Ishikawa (cell line): ENCODE measurements around the gene RXFP3.

Source experiments
- CEBPB ChIP-seq: IDR thresholded peaks from 2 replicates; pipeline ENCODE4 v1.6.1; 2012
- RAD21 ChIP-seq: IDR thresholded peaks from 2 replicates; pipeline ENCODE4 v1.6.1; 2012; ENCODE audit warnings: low read depth
- TF ChIP-seq, protein P1 (sequence below): IDR thresholded peaks from 2 replicates; pipeline ENCODE4 v1.6.1; 2012; ENCODE audit warnings: low read depth, mild to moderate bottlenecking

GRCh38 chr5:33944543-33945132, 8.5 kb downstream of the RXFP3 start:
- TF ChIP-seq CEBPB (no peak), RAD21 (no peak)
- TF ChIP-seq, protein P1, sequence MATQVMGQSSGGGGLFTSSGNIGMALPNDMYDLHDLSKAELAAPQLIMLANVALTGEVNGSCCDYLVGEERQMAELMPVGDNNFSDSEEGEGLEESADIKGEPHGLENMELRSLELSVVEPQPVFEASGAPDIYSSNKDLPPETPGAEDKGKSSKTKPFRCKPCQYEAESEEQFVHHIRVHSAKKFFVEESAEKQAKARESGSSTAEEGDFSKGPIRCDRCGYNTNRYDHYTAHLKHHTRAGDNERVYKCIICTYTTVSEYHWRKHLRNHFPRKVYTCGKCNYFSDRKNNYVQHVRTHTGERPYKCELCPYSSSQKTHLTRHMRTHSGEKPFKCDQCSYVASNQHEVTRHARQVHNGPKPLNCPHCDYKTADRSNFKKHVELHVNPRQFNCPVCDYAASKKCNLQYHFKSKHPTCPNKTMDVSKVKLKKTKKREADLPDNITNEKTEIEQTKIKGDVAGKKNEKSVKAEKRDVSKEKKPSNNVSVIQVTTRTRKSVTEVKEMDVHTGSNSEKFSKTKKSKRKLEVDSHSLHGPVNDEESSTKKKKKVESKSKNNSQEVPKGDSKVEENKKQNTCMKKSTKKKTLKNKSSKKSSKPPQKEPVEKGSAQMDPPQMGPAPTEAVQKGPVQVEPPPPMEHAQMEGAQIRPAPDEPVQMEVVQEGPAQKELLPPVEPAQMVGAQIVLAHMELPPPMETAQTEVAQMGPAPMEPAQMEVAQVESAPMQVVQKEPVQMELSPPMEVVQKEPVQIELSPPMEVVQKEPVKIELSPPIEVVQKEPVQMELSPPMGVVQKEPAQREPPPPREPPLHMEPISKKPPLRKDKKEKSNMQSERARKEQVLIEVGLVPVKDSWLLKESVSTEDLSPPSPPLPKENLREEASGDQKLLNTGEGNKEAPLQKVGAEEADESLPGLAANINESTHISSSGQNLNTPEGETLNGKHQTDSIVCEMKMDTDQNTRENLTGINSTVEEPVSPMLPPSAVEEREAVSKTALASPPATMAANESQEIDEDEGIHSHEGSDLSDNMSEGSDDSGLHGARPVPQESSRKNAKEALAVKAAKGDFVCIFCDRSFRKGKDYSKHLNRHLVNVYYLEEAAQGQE, result no peak
